H9 (cell line): ENCODE data around the gene ADARB2. TPM values are rescaled to one million over a fixed set of nuclear protein-coding genes. Genes with fewer than 3 reads are reported as not detected.

ENCODE experiments used
- DNase-seq: peaks from one replicate; pipeline ENCODE4 v3.0.0-alpha.2; 2017
- H2AFZ ChIP-seq: one replicate; pipeline ENCODE4 v1.6.1; 2013; ENCODE audit warnings: mild to moderate bottlenecking, low read length, control low read depth, moderate library complexity
- H2AK5ac ChIP-seq: 2 replicates; pipeline ENCODE4 v1.6.1; 2013; ENCODE audit warnings: low read length, control low read depth, mixed read lengths; ENCODE audit not compliant: insufficient read length
- H2BK120ac ChIP-seq: one replicate; pipeline ENCODE4 v1.6.1; 2013; ENCODE audit warnings: low read depth, mild to moderate bottlenecking, low read length, control low read depth, inconsistent platforms; ENCODE audit not compliant: poor library complexity, severe bottlenecking
- H2BK12ac ChIP-seq: 2 replicates; pipeline ENCODE4 v1.6.1; 2013; ENCODE audit warnings: low read length, control low read depth, mixed read lengths, low read depth; ENCODE audit not compliant: insufficient read length
- H2BK15ac ChIP-seq: 2 replicates; pipeline ENCODE4 v1.6.1; 2013; ENCODE audit warnings: low read depth, low read length, control low read depth
- H2BK20ac ChIP-seq: one replicate; pipeline ENCODE4 v1.6.1; 2013; ENCODE audit warnings: low read depth, mild to moderate bottlenecking, low read length, control low read depth, inconsistent platforms; ENCODE audit not compliant: poor library complexity, severe bottlenecking
- H2BK5ac ChIP-seq: 2 replicates; pipeline ENCODE4 v1.6.1; 2013; ENCODE audit warnings: low read length, control low read depth, mixed read lengths; ENCODE audit not compliant: insufficient read length
- H3K14ac ChIP-seq: 2 replicates; pipeline ENCODE4 v1.6.1; 2013; ENCODE audit warnings: low read length, control low read depth; ENCODE audit not compliant: insufficient read depth
- H3K18ac ChIP-seq: 2 replicates; pipeline ENCODE4 v1.6.1; 2013; ENCODE audit warnings: low read depth, mild to moderate bottlenecking, mixed read lengths, low read length, control low read depth; ENCODE audit not compliant: insufficient read length
- H3K23ac ChIP-seq: 2 replicates; pipeline ENCODE4 v1.6.1; 2013; ENCODE audit warnings: low read length, control low read depth, mixed read lengths, low read depth; ENCODE audit not compliant: insufficient read length
- H3K23me2 ChIP-seq: 2 replicates; pipeline ENCODE4 v1.6.1; 2013; ENCODE audit warnings: low read depth, mild to moderate bottlenecking, mixed read lengths, low read length, control low read depth; ENCODE audit not compliant: insufficient read length, poor library complexity, severe bottlenecking
- H3K27ac ChIP-seq: 2 replicates; pipeline ENCODE4 v1.5.1; 2013; ENCODE audit warnings: low read length, control low read depth, mixed read lengths, low read depth; ENCODE audit not compliant: insufficient read length
- H3K27me3 ChIP-seq: 2 replicates; pipeline ENCODE4 v1.6.1; 2013; ENCODE audit warnings: low read length, control low read depth, inconsistent platforms; ENCODE audit not compliant: insufficient read depth
- H3K4ac ChIP-seq: 2 replicates; pipeline ENCODE4 v1.6.1; 2013; ENCODE audit warnings: low read depth, mild to moderate bottlenecking, control low read depth, inconsistent platforms, low read length, moderate library complexity
- H3K4me1 ChIP-seq: 2 replicates; pipeline ENCODE4 v1.6.1; 2013; ENCODE audit warnings: low read length, control low read depth, inconsistent platforms; ENCODE audit not compliant: insufficient read depth
- H3K4me2 ChIP-seq: 2 replicates; pipeline ENCODE4 v1.6.1; 2013; ENCODE audit warnings: low read length, control low read depth, mixed read lengths; ENCODE audit not compliant: insufficient read length, insufficient read depth
- H3K56ac ChIP-seq: 2 replicates; pipeline ENCODE4 v1.6.1; 2013; ENCODE audit warnings: low read depth, mild to moderate bottlenecking, mixed read lengths, low read length, control low read depth; ENCODE audit not compliant: insufficient read length
- H3K79me1 ChIP-seq: 2 replicates; pipeline ENCODE4 v1.6.1; 2013; ENCODE audit warnings: low read depth, mild to moderate bottlenecking, moderate library complexity, low read length, control low read depth, inconsistent platforms; ENCODE audit not compliant: insufficient read depth, poor library complexity, severe bottlenecking
- H3K79me2 ChIP-seq: 2 replicates; pipeline ENCODE4 v1.6.1; 2013; ENCODE audit warnings: low read length, control low read depth, inconsistent platforms; ENCODE audit not compliant: insufficient read depth
- H3K9ac ChIP-seq: 2 replicates; pipeline ENCODE4 v1.6.1; 2013; ENCODE audit warnings: low read length, control low read depth, mixed read lengths; ENCODE audit not compliant: insufficient read length; ENCODE audit errors: extremely low read depth
- H3K9me3 ChIP-seq: one replicate; pipeline ENCODE4 v1.6.1; 2013; ENCODE audit warnings: low read depth, low read length, inconsistent platforms; ENCODE audit not compliant: control insufficient read depth
- H3T11ph ChIP-seq: one replicate; pipeline ENCODE4 v1.6.1; 2013; ENCODE audit warnings: mild to moderate bottlenecking, low read length, control low read depth, inconsistent platforms
- H4K20me1 ChIP-seq: one replicate; pipeline ENCODE4 v1.6.1; 2013; ENCODE audit not compliant: control insufficient read depth, insufficient read length, insufficient read depth
- H4K5ac ChIP-seq: 2 replicates; pipeline ENCODE4 v1.6.1; 2013; ENCODE audit warnings: low read depth, mild to moderate bottlenecking, mixed read lengths, low read length, control low read depth; ENCODE audit not compliant: insufficient read length
- H4K8ac ChIP-seq: replicated peaks from 2 replicates; pipeline ENCODE4 v1.6.1; 2013; ENCODE audit warnings: low read length, control low read depth, mixed read lengths, low read depth; ENCODE audit not compliant: insufficient read length
- H4K91ac ChIP-seq: 2 replicates; pipeline ENCODE4 v1.6.1; 2013; ENCODE audit warnings: low read depth, mild to moderate bottlenecking, moderate library complexity, mixed read lengths, low read length, control low read depth; ENCODE audit not compliant: insufficient read length
- H3K27ac Mint-ChIP-seq, 3 experiments: 2 replicates in 2 of 3; 3 replicates in 1 of 3; pipeline ENCODE4 v1.8.0; 2020 to 2021; ENCODE audit warnings: mixed read lengths in 3 of 3, mild to moderate bottlenecking in 1 of 3, moderate library complexity in 1 of 3
- H3K27me3 Mint-ChIP-seq: 2 replicates; pipeline ENCODE4 v1.8.0; 2021; ENCODE audit warnings: low read depth, mild to moderate bottlenecking, moderate library complexity, mixed read lengths
- H3K36me3 Mint-ChIP-seq, 3 experiments: 2 replicates in 2 of 3; 3 replicates in 1 of 3; pipeline ENCODE4 v1.8.0; 2020 to 2021; ENCODE audit warnings: low read depth in 3 of 3, mixed read lengths in 3 of 3; ENCODE audit not compliant: insufficient read depth in 1 of 3
- H3K4me1 Mint-ChIP-seq, 2 experiments: 2 replicates each; pipeline ENCODE4 v1.8.0; 2020; ENCODE audit warnings: mixed read lengths in 2 of 2
- H3K4me3 Mint-ChIP-seq, 2 experiments: 2 replicates in 1 of 2; 3 replicates in 1 of 2; pipeline ENCODE4 v1.8.0; 2020 to 2021; ENCODE audit warnings: mild to moderate bottlenecking in 2 of 2, mixed read lengths in 2 of 2, moderate library complexity in 1 of 2
- H3K9me3 Mint-ChIP-seq, 2 experiments: 2 replicates in 1 of 2; 3 replicates in 1 of 2; pipeline ENCODE4 v1.8.0; 2020; ENCODE audit warnings: mild to moderate bottlenecking in 2 of 2, mixed read lengths in 2 of 2, moderate library complexity in 1 of 2
- CTCF ChIP-seq: fragments of 200-600 bp; sonication (generic); conservative IDR thresholded peaks from 3 replicates; pipeline ENCODE4 v1.8.0; 2021; ENCODE audit warnings: antibody characterized with exemption, mild to moderate bottlenecking
- WGBS: extraction: QIAGEN DNeasy Blood & Tissue Kit; methylation state at CpG from one replicate; pipeline ENCODE4 v1.1.7; 2013; ENCODE audit warnings: missing lambda C conversion rate, low lambda C conversion rate, mixed read lengths; ENCODE audit not compliant: insufficient read length; ENCODE audit errors: extremely low coverage; 5-methylcytosine and 5-hydroxymethylcytosine counted together
- total RNA-seq: library from RNA; stranded (reverse); gene quantifications from 2 replicates; pipeline ENCODE4 v1.2.1, GENCODE V29; 2021

Gene ADARB2
- total RNA-seq, 1 experiment from 2014 or later: 0.87 TPM

- no peaks in the 10 kb centered on the region for H3K79me2 ChIP-seq
- peaks cover 12 to 24% of the 10 kb centered on the region in 2 experiments for H3K4me1 Mint-ChIP-seq
- H3K79me1 ChIP-seq: no peaks in the 10 kb centered on the region
- H3K27ac ChIP-seq: no peak overlapping the region
- H3T11ph ChIP-seq: no peak overlapping the region
- no peak overlapping the region for H3K4me2 ChIP-seq
- H3K27ac Mint-ChIP-seq: peak overlapping the region in 1 of 3 experiments; percentile 57; a peak in 1 of 7 replicates
- H2BK5ac ChIP-seq: no peak overlapping the region
- H3K14ac ChIP-seq: no peak overlapping the region
- H3K9ac ChIP-seq: no peak overlapping the region
- H3K9me3 ChIP-seq: no peaks in the 10 kb centered on the region
- H3K4me3 Mint-ChIP-seq: no peak overlapping the region
- H3K56ac ChIP-seq: no peak overlapping the region
- H4K5ac ChIP-seq: no peak overlapping the region
- no CpG with 5 or more reads among the region's 35 CpGs for WGBS
- no peaks in the 10 kb centered on the region for H3K4me1 ChIP-seq
- H2AK5ac ChIP-seq: no peak overlapping the region
- no peaks in the 10 kb centered on the region for H3K9me3 Mint-ChIP-seq
- H4K8ac ChIP-seq: no peak overlapping the region
- H3K36me3 Mint-ChIP-seq: no peaks in the 10 kb centered on the region; a peak in 1 of 7 replicates
- no peak overlapping the region for H2BK20ac ChIP-seq
- H4K91ac ChIP-seq: no peak overlapping the region
- H3K23me2 ChIP-seq: no peaks in the 10 kb centered on the region
- peak; percentile 27 for DNase-seq
- no peak for TF ChIP-seq CTCF
- H2BK120ac ChIP-seq: no peak overlapping the region
- H4K20me1 ChIP-seq: no peaks in the 10 kb centered on the region
- no peak overlapping the region for H2BK15ac ChIP-seq
- H2AFZ ChIP-seq: no peak overlapping the region
- H3K23ac ChIP-seq: no peak overlapping the region
- H3K18ac ChIP-seq: no peak overlapping the region
- H2BK12ac ChIP-seq: no peak overlapping the region
- H3K27me3 ChIP-seq: no peaks in the 10 kb centered on the region
- peaks cover 2% of the 10 kb centered on the region for H3K27me3 Mint-ChIP-seq
- no peak overlapping the region for H3K4ac ChIP-seq
Observed at GRCh38 chr10:1401071-1401965, 336.0 kb downstream of the ADARB2 start.
